K562 (cell line): ENCODE data around the gene NRROS. TPM values are rescaled to one million over a fixed set of nuclear protein-coding genes. Genes with fewer than 3 reads are reported as not detected.

Experiments used
- ATF7 ChIP-seq: fragments of 450-650 bp; IDR thresholded peaks from 2 replicates; pipeline ENCODE4 v1.7.1; 2014; ENCODE audit warnings: mild to moderate bottlenecking, moderate library complexity
- CBFA2T2 ChIP-seq: fragments of 450-650 bp; conservative IDR thresholded peaks from 2 replicates; pipeline ENCODE4 v1.6.1; 2017; ENCODE audit warnings: mild to moderate bottlenecking
- DDX20 ChIP-seq: fragments of 450-650 bp; IDR thresholded peaks from 2 replicates; pipeline ENCODE4 v1.6.1; 2016; ENCODE audit warnings: missing genetic modification characterization, low read depth, mild to moderate bottlenecking, missing compliant biosample characterization, moderate library complexity
- DPF2 ChIP-seq: fragments of 450-650 bp; IDR thresholded peaks from 2 replicates; pipeline ENCODE4 v1.6.1; 2016
- E2F4 ChIP-seq: sonication (generic); formaldehyde crosslinking; IDR thresholded peaks from 2 replicates; pipeline ENCODE4 v1.8.0; 2022; ENCODE audit warnings: mild to moderate bottlenecking, low read depth, missing genetic modification reagents
- EP400 ChIP-seq: fragments of 450-650 bp; IDR thresholded peaks from 2 replicates; pipeline ENCODE4 v1.6.1; 2017; ENCODE audit warnings: antibody characterized with exemption, mild to moderate bottlenecking, moderate library complexity
- GABPA ChIP-seq: fragments of 200-800 bp; sonication (Bioruptor generic); conservative IDR thresholded peaks from 2 replicates; pipeline ENCODE4 v1.6.1; 2016; ENCODE audit warnings: low read depth, missing genetic modification characterization, missing compliant biosample characterization
- GABPB2 ChIP-seq: fragments of 250-450 bp; sonication (Bioruptor Pico); conservative IDR thresholded peaks from 2 replicates; pipeline ENCODE4 v1.5.1; 2021; ENCODE audit warnings: mild to moderate bottlenecking
- HOMEZ ChIP-seq: fragments of 250-450 bp; sonication (Bioruptor Pico); IDR thresholded peaks from 2 replicates; pipeline ENCODE4 v1.4.0; 2020; ENCODE audit warnings: mild to moderate bottlenecking, moderate library complexity
- MAFF ChIP-seq: IDR thresholded peaks from 2 replicates; pipeline ENCODE4 v1.6.1; 2012; ENCODE audit warnings: low read length, improper control_type of control experiment
- MCM2 ChIP-seq: fragments of 450-650 bp; IDR thresholded peaks from 2 replicates; pipeline ENCODE4 v1.6.1; 2017; ENCODE audit warnings: low read depth, mild to moderate bottlenecking
- NFXL1 ChIP-seq: fragments of 450-650 bp; formaldehyde crosslinking; IDR thresholded peaks from 2 replicates; pipeline ENCODE4 v1.4.0; 2021; ENCODE audit warnings: mild to moderate bottlenecking
- NR2C2 ChIP-seq, 2 experiments: fragments of 200-800 bp in 1 of 2; sonication (Bioruptor generic) in 1 of 2; sonication (generic) in 1 of 2; formaldehyde crosslinking in 1 of 2; IDR thresholded peaks; 2 replicates each; pipeline versions ENCODE4 v1.6.1 to v1.8.0; 2016 to 2022; ENCODE audit warnings: mild to moderate bottlenecking in 1 of 2, missing compliant biosample characterization in 1 of 2, missing genetic modification characterization in 1 of 2, missing genetic modification reagents in 1 of 2
- PKNOX1 ChIP-seq: fragments of 450-650 bp; IDR thresholded peaks from 2 replicates; pipeline ENCODE4 v1.6.1; 2016
- RNF2 ChIP-seq: sonication (generic); IDR thresholded peaks from 2 replicates; pipeline ENCODE4 v1.6.1; 2016
- YY1 ChIP-seq, 3 experiments: IDR thresholded peaks; 2 replicates each; pipeline ENCODE4 v1.6.1; 2011; ENCODE audit warnings: low read length in 2 of 3, mild to moderate bottlenecking in 2 of 3, moderate library complexity in 2 of 3, borderline replicate concordance in 1 of 3, control low read depth in 1 of 3, low read depth in 1 of 3; ENCODE audit not compliant: insufficient read depth in 3 of 3, insufficient replicate concordance in 2 of 3, control insufficient read depth in 1 of 3, insufficient read length in 1 of 3; ENCODE audit errors: extremely low read depth in 1 of 3
- ZBTB2 ChIP-seq: fragments of 450-650 bp; IDR thresholded peaks from 2 replicates; pipeline ENCODE4 v1.6.1; 2016; ENCODE audit warnings: antibody characterized with exemption
- ZNF174 ChIP-seq: fragments of 250-450 bp; sonication (Bioruptor Pico); IDR thresholded peaks from 2 replicates; pipeline ENCODE4 v1.4.0; 2020; ENCODE audit warnings: mild to moderate bottlenecking
- ZNF639 ChIP-seq, 2 experiments: fragments of 200-800 bp in 1 of 2; sonication (Bioruptor generic) in 1 of 2; sonication (generic) in 1 of 2; formaldehyde crosslinking in 1 of 2; IDR thresholded peaks in 1 of 2; conservative IDR thresholded peaks in 1 of 2; 2 replicates each; pipeline versions ENCODE4 v1.5.0 to v1.6.1; 2016 to 2020; ENCODE audit warnings: missing compliant biosample characterization in 1 of 2, missing genetic modification characterization in 1 of 2, missing genetic modification reagents in 1 of 2
- polyA plus RNA-seq, 8 experiments: library from polyadenylated mRNA; depleted of rRNA in 4 of 8; stranded (reverse) in 5 of 8; unstranded in 3 of 8; fragments of >200 nt; fragmentation: Nextera tagmentation in 2 of 8; fragmentation: Illumina TruSeq in 1 of 8; extraction: Ambion mirVana in 2 of 8; extraction: Trizol in 1 of 8; gene quantifications; 2 replicates each; pipeline versions ENCODE4 v1.2.1 to v1.2.3, GENCODE V29; 2011 to 2014; ENCODE audit warnings: inconsistent platforms in 1 of 8, missing spikeins in 1 of 8
- total RNA-seq, 7 experiments: library from RNA; depleted of rRNA in 6 of 7; stranded (reverse); fragments of >200 nt in 6 of 7; fragmentation: Illumina TruSeq in 2 of 7; extraction: Trizol in 2 of 7; gene quantifications; 2 replicates each; pipeline versions ENCODE4 v1.2.1 to v1.2.3, GENCODE V29; 2011 to 2021; ENCODE audit warnings: low replicate concordance in 1 of 7

The NRROS gene
- total and polyA plus RNA-seq, 9 of the 15 experiments (the other 6 are each of a cell fraction or from before 2014, with no cell fraction given) = 0.34 to 13.8 (median 3.8) TPM

- no peak for TF ChIP-seq MAFF
- TF ChIP-seq NFXL1 (CRISPR knock-in tag) = no peak
- TF ChIP-seq DPF2 = peak; percentile 31; the same call in 1 of the 2 replicates
- TF ChIP-seq DDX20 (tag) = no peak
- no peak; a peak in 2 of 4 replicates for TF ChIP-seq ZNF639 (CRISPR knock-in tag; conservative IDR thresholded peaks at IDR 0.05 in 1 of 2, IDR thresholded peaks at IDR 0.05 in 1 of 2)
- TF ChIP-seq E2F4 (CRISPR knock-in tag) = no peak
- TF ChIP-seq YY1 (IDR thresholded peaks at IDR 0.05; ENCODE audit: borderline replicate concordance in 1 of 3, control insufficient read depth in 1 of 3, extremely low read depth in 1 of 3, insufficient read depth in 3 of 3, insufficient read length in 1 of 3, insufficient replicate concordance in 2 of 3, low read depth in 1 of 3, low read length in 2 of 3) = peak in 2 of 3 experiments; percentile 47 to 51
- TF ChIP-seq GABPA (tag) = peak; percentile 70
- TF ChIP-seq NR2C2 (CRISPR knock-in tag; IDR thresholded peaks at IDR 0.05) = no peak
- peak; percentile 65 for TF ChIP-seq NR2C2 (tag; IDR thresholded peaks at IDR 0.05)
- no peak for TF ChIP-seq GABPB2
- TF ChIP-seq MCM2 = no peak
- peak; percentile 13; the same call in 1 of the 2 replicates for TF ChIP-seq ZBTB2
- TF ChIP-seq HOMEZ (CRISPR knock-in tag) = no peak
- no peak for TF ChIP-seq RNF2
- TF ChIP-seq PKNOX1 = no peak
- 0 out of 2 replicates have a peak, but pooled peaks have one; percentile 8 for TF ChIP-seq CBFA2T2
- TF ChIP-seq ATF7 = no peak; the same call in 1 of the 2 replicates
- no peak for TF ChIP-seq ZNF174 (CRISPR knock-in tag)
- peak; percentile 60 for TF ChIP-seq EP400
Measured at GRCh38 chr3:196639483-196640296, at the start of gene NRROS (continued).
